ENCODE data around the gene H19.

The H19 gene

GRCh38 chr11:1964348-1964747 lies 33.3 kb downstream of the H19 start:
- H3K27ac ChIP-seq: no peak overlapping the region
- H3K4me3 ChIP-seq (ENCODE audit: low read depth, low read length): no peak overlapping the region
- no peak for TF ChIP-seq CTCF (IDR thresholded peaks at IDR 0.05; ENCODE audit: low read depth, low read length)
- no peaks in the 10 kb centered on the region for H3K27me3 ChIP-seq (ENCODE audit: insufficient read depth, low read depth, severe bottlenecking)
- H3K36me3 ChIP-seq: no peaks in the 10 kb centered on the region
- no peaks in the 10 kb centered on the region for H3K9me3 ChIP-seq (ENCODE audit: severe bottlenecking)
- no peak for DNase-seq

GRCh38 chr11:1963864-1964263 lies 33.8 kb downstream of the H19 start:
- no peaks in the 10 kb centered on the region for H3K36me3 ChIP-seq
- no peak overlapping the region for H3K27ac ChIP-seq
- DNase-seq: no peak
- TF ChIP-seq CTCF (IDR thresholded peaks at IDR 0.05; ENCODE audit: low read depth, low read length): no peak
- no peaks in the 10 kb centered on the region for H3K9me3 ChIP-seq (ENCODE audit: severe bottlenecking)
- H3K27me3 ChIP-seq (ENCODE audit: insufficient read depth, low read depth, severe bottlenecking): no peaks in the 10 kb centered on the region
- no peak overlapping the region for H3K4me3 ChIP-seq (ENCODE audit: low read depth, low read length)

GRCh38 chr11:1959786-1960185 lies 37.9 kb downstream of the H19 start:
- H3K27ac ChIP-seq: no peak overlapping the region
- no peak for DNase-seq
- H3K4me3 ChIP-seq (ENCODE audit: low read depth, low read length): no peak overlapping the region
- no peaks in the 10 kb centered on the region for H3K9me3 ChIP-seq (ENCODE audit: severe bottlenecking)
- TF ChIP-seq CTCF (IDR thresholded peaks at IDR 0.05; ENCODE audit: low read depth, low read length): no peak
- no peaks in the 10 kb centered on the region for H3K27me3 ChIP-seq (ENCODE audit: insufficient read depth, low read depth, severe bottlenecking)
- H3K36me3 ChIP-seq: no peaks in the 10 kb centered on the region

- H3K27ac ChIP-seq: no peak overlapping the region
- H3K9me3 ChIP-seq (ENCODE audit: severe bottlenecking): no peaks in the 10 kb centered on the region
- no peak for DNase-seq
- no peak for TF ChIP-seq CTCF (IDR thresholded peaks at IDR 0.05; ENCODE audit: low read depth, low read length)
- H3K36me3 ChIP-seq: no peaks in the 10 kb centered on the region
- no peaks in the 10 kb centered on the region for H3K27me3 ChIP-seq (ENCODE audit: insufficient read depth, low read depth, severe bottlenecking)
- H3K4me3 ChIP-seq (ENCODE audit: low read depth, low read length): no peak overlapping the region
These were observed 39.3 kb downstream of the H19 start for GRCh38 chr11:1958367-1958766.

GRCh38 chr11:1953489-1954266 lies 44.0 kb downstream of the H19 start:
- Histone ChIP-seq H3K27me3 (ENCODE audit: insufficient read depth, low read depth, severe bottlenecking) (no peaks in the 10 kb centered on the region), H3K4me3 (ENCODE audit: low read depth, low read length) (no peak overlapping the region), H3K27ac (no peak overlapping the region), H3K9me3 (ENCODE audit: severe bottlenecking) (no peaks in the 10 kb centered on the region), H3K36me3 (no peaks in the 10 kb centered on the region)
- no peak for TF ChIP-seq CTCF (IDR thresholded peaks at IDR 0.05; ENCODE audit: low read depth, low read length)
- DNase-seq: no peak
